HepG2 (cell line): Measurements from ENCODE around the gene CAPN8. TPM values are rescaled to one million over a fixed set of nuclear protein-coding genes. Genes with fewer than 3 reads are reported as not detected.

Experiments used
- ATAC-seq: fragments of 200-7000 bp; cut with Tn5 transposase; 3 replicates; pipeline ENCODE4 v1.9.1; 2020; ENCODE audit warnings: mild to moderate bottlenecking, moderate library complexity
- BruUV-seq: library from RNA; stranded (reverse); fragments of 400-500 nt; replicated peaks from 2 replicates; lab custom pipeline; 2021; lab: Mats Ljungman, UMichigan
- CTCF ChIA-PET: fragments of 300-600 bp; formaldehyde crosslinking; extraction: SDS; loops from one replicate; lab custom pipeline; 2021; ENCODE audit warnings: low total read pairs, inconsistent platforms, low intra/inter-chr PET ratio; lab: Yijun Ruan, JAX
- POLR2A ChIA-PET: fragments of 350-600 bp; sonication (Branson Sonifier 250); formaldehyde crosslinking; loops from one replicate; lab custom pipeline; 2020; ENCODE audit warnings: antibody characterized with exemption, inconsistent platforms; lab: Yijun Ruan, JAX
- DNase-seq: peaks from one replicate; pipeline ENCODE4 v3.0.0-alpha.2; 2015; ENCODE audit warnings: low spot score
- FAIRE-seq: peaks from 3 replicates; lab custom pipeline; 2011; peaks lifted over from hg19 to GRCh38; lab: Jason Lieb, UNC
- H2AFZ ChIP-seq: one replicate; pipeline ENCODE4 v1.6.1; 2011; ENCODE audit warnings: low read length, inconsistent platforms
- H3K27ac ChIP-seq: fragments of 300-600 bp; 3 replicates; pipeline ENCODE4 v1.8.0; 2011; ENCODE audit warnings: mixed run types, mild to moderate bottlenecking, mixed read lengths, low read length, inconsistent platforms; ENCODE audit not compliant: insufficient read depth; ENCODE audit errors: extremely low read length
- H3K27me3 ChIP-seq, 2 experiments: fragments of 200-600 bp in 1 of 2; 2 replicates in 1 of 2; 3 replicates in 1 of 2; pipeline versions ENCODE4 v1.6.0 to v1.8.0; 2011; ENCODE audit warnings: low read length in 2 of 2, mild to moderate bottlenecking in 2 of 2, moderate library complexity in 2 of 2, inconsistent platforms in 1 of 2; ENCODE audit not compliant: insufficient read depth in 2 of 2, control insufficient read depth in 1 of 2
- H3K36me3 ChIP-seq, 2 experiments: fragments of 200-600 bp in 1 of 2; replicated peaks in 1 of 2; 2 replicates in 1 of 2; 3 replicates in 1 of 2; pipeline versions ENCODE4 v1.5.1 to v1.8.0; 2011; ENCODE audit warnings: low read length in 2 of 2, inconsistent platforms in 1 of 2; ENCODE audit not compliant: insufficient read depth in 2 of 2, control insufficient read depth in 1 of 2
- H3K4me1 ChIP-seq: 2 replicates; pipeline ENCODE4 v1.5.1; 2012; ENCODE audit warnings: low read length, inconsistent platforms; ENCODE audit not compliant: insufficient read depth
- H3K4me2 ChIP-seq: 2 replicates; pipeline ENCODE4 v1.6.0; 2011; ENCODE audit warnings: low read depth, low read length, inconsistent platforms
- H3K4me3 ChIP-seq, 3 experiments: fragments of 200-600 bp in 1 of 3; sonication (generic), shearing (Covaris generic) in 1 of 3; replicated peaks in 1 of 3; 2 replicates each; pipeline ENCODE4 v1.5.1; 2011 to 2016; ENCODE audit warnings: low read length in 3 of 3, inconsistent platforms in 2 of 3, low read depth in 2 of 3, mild to moderate bottlenecking in 2 of 3, control low read depth in 1 of 3, mixed read lengths in 1 of 3; ENCODE audit not compliant: insufficient read depth in 1 of 3
- H3K79me2 ChIP-seq: one replicate; pipeline ENCODE4 v1.6.1; 2011; ENCODE audit warnings: low read length, inconsistent platforms; ENCODE audit not compliant: insufficient read depth
- H3K9ac ChIP-seq: 2 replicates; pipeline ENCODE4 v1.6.0; 2011; ENCODE audit warnings: mild to moderate bottlenecking, low read depth, low read length, inconsistent platforms; ENCODE audit not compliant: insufficient read depth
- H3K9me3 ChIP-seq: 2 replicates; pipeline ENCODE4 v1.5.1; 2012; ENCODE audit warnings: mild to moderate bottlenecking, low read length
- H4K20me1 ChIP-seq: 2 replicates; pipeline ENCODE4 v1.6.0; 2011; ENCODE audit warnings: inconsistent platforms, mild to moderate bottlenecking, low read length, moderate library complexity; ENCODE audit not compliant: insufficient read depth
- AGO1 ChIP-seq: fragments of 200-400 bp; formaldehyde crosslinking; IDR thresholded peaks from 2 replicates; pipeline ENCODE4 v1.6.1; 2017; ENCODE audit warnings: mild to moderate bottlenecking, low read depth, low read length, moderate library complexity; ENCODE audit not compliant: poor library complexity, severe bottlenecking
- DMTF1 ChIP-seq: sonication (generic); formaldehyde crosslinking; IDR thresholded peaks from 2 replicates; pipeline ENCODE4 v1.4.0; 2020; ENCODE audit warnings: mild to moderate bottlenecking, missing genetic modification reagents
- HOXA3 ChIP-seq: sonication (generic); formaldehyde crosslinking; IDR thresholded peaks from 2 replicates; pipeline ENCODE4 v1.5.0; 2020; ENCODE audit warnings: missing genetic modification reagents
- MAX ChIP-seq: IDR thresholded peaks from 2 replicates; pipeline ENCODE4 v1.6.1; 2012; ENCODE audit warnings: inconsistent platforms
- NR1H2 ChIP-seq: sonication (generic); formaldehyde crosslinking; IDR thresholded peaks from 2 replicates; pipeline ENCODE4 v1.8.1; 2022; ENCODE audit warnings: low read depth, missing genetic modification reagents, borderline replicate concordance
- PAF1 ChIP-seq: IDR thresholded peaks from 2 replicates; pipeline ENCODE4 v1.6.1; 2016; ENCODE audit warnings: missing genetic modification reagents, missing compliant biosample characterization
- RARG ChIP-seq: sonication (generic); formaldehyde crosslinking; IDR thresholded peaks from 2 replicates; pipeline ENCODE4 v1.4.0; 2020; ENCODE audit warnings: low read depth, mild to moderate bottlenecking, missing genetic modification reagents
- SRSF1 ChIP-seq: fragments of 200-400 bp; formaldehyde crosslinking; optimal IDR thresholded peaks from 2 replicates; pipeline ENCODE3; 2017; ENCODE audit warnings: mild to moderate bottlenecking, low read depth, low read length, moderate library complexity
- USF2 ChIP-seq, 2 experiments: sonication (generic) in 1 of 2; formaldehyde crosslinking in 1 of 2; IDR thresholded peaks; 2 replicates each; pipeline versions ENCODE4 v1.5.1 to v1.6.1; 2011 to 2020; ENCODE audit warnings: borderline replicate concordance in 1 of 2, low read depth in 1 of 2, low read length in 1 of 2, mild to moderate bottlenecking in 1 of 2, missing genetic modification reagents in 1 of 2, moderate library complexity in 1 of 2
- ZMYM3 ChIP-seq: sonication (generic); formaldehyde crosslinking; IDR thresholded peaks from 2 replicates; pipeline ENCODE4 v1.5.1; 2020; ENCODE audit warnings: mild to moderate bottlenecking, missing genetic modification reagents
- ZNF414 ChIP-seq: sonication (generic); formaldehyde crosslinking; IDR thresholded peaks from 2 replicates; pipeline ENCODE4 v1.5.0; 2020; ENCODE audit warnings: missing genetic modification reagents
- ZNF513 ChIP-seq: sonication (generic); formaldehyde crosslinking; conservative IDR thresholded peaks from 2 replicates; pipeline ENCODE4 v1.5.0; 2020; ENCODE audit warnings: missing genetic modification reagents
- ZNF674 ChIP-seq: sonication (generic); formaldehyde crosslinking; IDR thresholded peaks from 2 replicates; pipeline ENCODE4 v1.5.0; 2020; ENCODE audit warnings: low read depth, mild to moderate bottlenecking, missing genetic modification reagents
- ZNF800 ChIP-seq: sonication (generic); formaldehyde crosslinking; IDR thresholded peaks from 2 replicates; pipeline ENCODE4 v1.4.0; 2020; ENCODE audit warnings: missing genetic modification reagents
- ZSCAN31 ChIP-seq: sonication (generic); formaldehyde crosslinking; IDR thresholded peaks from 2 replicates; pipeline ENCODE4 v1.5.0; 2020; ENCODE audit warnings: low read depth, mild to moderate bottlenecking, missing genetic modification reagents
- WGBS: methylation state at CpG from one replicate; pipeline ENCODE4 v1.1.6; 2017; ENCODE audit warnings: low lambda C conversion rate; 5-methylcytosine and 5-hydroxymethylcytosine counted together
- in situ Hi-C: cut with HindIII; loops from 2 replicates; pipeline ENCODE4 v1.10.0; 2017; ENCODE audit warnings: low pct_unique_long_range_greater_than_20kb; ENCODE audit not compliant: extremely low pct_ligation_motif_present
- intact Hi-C: fragments of 100-400 bp; cut with micrococcal nuclease; formaldehyde crosslinking; loops from one replicate; pipeline ENCODE4 v1.10.0; 2022; ENCODE audit not compliant: unreplicated experiment
- polyA plus RNA-seq, 8 experiments: library from polyadenylated mRNA; depleted of rRNA in 3 of 8; stranded (reverse) in 7 of 8; unstranded in 1 of 8; fragments of >200 nt; fragmentation: Illumina TruSeq in 4 of 8; extraction: Trizol in 4 of 8; gene quantifications; 2 replicates each; pipeline versions ENCODE4 v1.2.1 to v1.2.3, GENCODE V29; 2011 to 2016; ENCODE audit warnings: low read depth in 4 of 8, missing spikeins in 1 of 8, mixed read lengths in 1 of 8; ENCODE audit not compliant: insufficient read depth in 1 of 8
- total RNA-seq, 5 experiments: library from RNA; depleted of rRNA; stranded (reverse); fragments of >200 nt; fragmentation: Illumina TruSeq; extraction: Trizol; gene quantifications; 2 replicates each; pipeline ENCODE4 v1.2.3, GENCODE V29; 2016; ENCODE audit warnings: low read depth in 1 of 5

The CAPN8 gene
- total and polyA plus RNA-seq, 2 of the 13 experiments (the other 11 are each of a cell fraction or from before 2014, with no cell fraction given): 0.20 to 0.25 TPM

GRCh38 chr1:223515926-223516325, 149.6 kb downstream of the CAPN8 start:
- intact Hi-C loops: no loop called here
- DNase-seq (no peak), ATAC-seq (no peak), FAIRE-seq (no peak)
- no peak overlapping the region for H3K4me2 ChIP-seq
- no peaks in the 10 kb centered on the region for H4K20me1 ChIP-seq
- no TSS peak for BruUV-seq
- no peaks in the 10 kb centered on the region for H3K36me3 ChIP-seq
- no peak overlapping the region for H3K9ac ChIP-seq
- no peaks in the 10 kb centered on the region for H3K27me3 ChIP-seq
- POLR2A ChIA-PET: no interaction called here
- H3K79me2 ChIP-seq: no peaks in the 10 kb centered on the region
- no peak overlapping the region for H2AFZ ChIP-seq
- in situ Hi-C loops: no loop called here
- TF ChIP-seq ZNF800 (CRISPR knock-in tag) (no peak), ZNF513 (CRISPR knock-in tag) (no peak), ZMYM3 (CRISPR knock-in tag) (no peak), USF2 (IDR thresholded peaks at IDR 0.05; ENCODE audit: low read depth, low read length) (no peak), USF2 (CRISPR knock-in tag; IDR thresholded peaks at IDR 0.05; ENCODE audit: borderline replicate concordance) (no peak), NR1H2 (CRISPR knock-in tag) (no peak), PAF1 (no peak), AGO1 (no peak), HOXA3 (no peak), DMTF1 (CRISPR knock-in tag) (no peak), ZNF414 (no peak), SRSF1 (no peak), ZSCAN31 (CRISPR knock-in tag) (no peak), ZNF674 (CRISPR knock-in tag) (no peak), MAX (no peak), RARG (CRISPR knock-in tag) (no peak)
- H3K4me1 ChIP-seq: no peaks in the 10 kb centered on the region
- no peaks in the 10 kb centered on the region for H3K9me3 ChIP-seq
- H3K27ac ChIP-seq: no peak overlapping the region
- no peak overlapping the region for H3K4me3 ChIP-seq
- CTCF ChIA-PET: no interaction called here
- WGBS: 0% methylated on average over 2 of the region's 7 CpGs
